SU-DHL-6 (cell line): ENCODE results near the gene THY1.
"Not testable (repeated sequence)": the region's sequence is repeated elsewhere in the genome, so short reads cannot be mapped to it uniquely, and the experiment has no call there.

ENCODE experiments used
- H2AFZ ChIP-seq: fragments of 200-600 bp; sonication (generic); 2 replicates; pipeline ENCODE4 v1.6.1; 2014; ENCODE audit warnings: low read depth, mild to moderate bottlenecking, moderate library complexity, mixed read lengths, antibody characterized with exemption, low read length; ENCODE audit not compliant: severe bottlenecking
- H3F3A ChIP-seq: fragments of 200-600 bp; shearing (Covaris generic); 2 replicates; pipeline ENCODE4 v1.6.0; 2016; ENCODE audit warnings: antibody characterized with exemption, mild to moderate bottlenecking; ENCODE audit not compliant: insufficient read depth
- H3K27ac ChIP-seq: fragments of 200-600 bp; sonication (generic); 2 replicates; pipeline ENCODE4 v1.5.1; 2016; ENCODE audit warnings: low read depth, mild to moderate bottlenecking, low read length, moderate library complexity, mixed read lengths
- H3K27me3 ChIP-seq: fragments of 200-600 bp; sonication (generic), shearing (Covaris generic); 2 replicates; pipeline ENCODE4 v1.6.0; 2014; ENCODE audit warnings: mild to moderate bottlenecking, low read length
- H3K36me3 ChIP-seq: fragments of 200-600 bp; sonication (generic); 2 replicates; pipeline ENCODE4 v1.6.1; 2014; ENCODE audit warnings: mild to moderate bottlenecking, low read length, mixed read lengths
- H3K4me2 ChIP-seq: fragments of 300-600, 200-600 bp; shearing (Covaris generic), sonication (generic); 2 replicates; pipeline ENCODE4 v1.6.0; 2014; ENCODE audit warnings: low read length, low read depth, mild to moderate bottlenecking; ENCODE audit not compliant: poor library complexity, severe bottlenecking
- H3K4me3 ChIP-seq: fragments of 200-600 bp; sonication (generic); 2 replicates; pipeline ENCODE4 v1.5.1; 2014; ENCODE audit warnings: antibody characterized with exemption, low read length, mild to moderate bottlenecking, mixed read lengths; ENCODE audit not compliant: insufficient read depth, poor library complexity, severe bottlenecking
- H3K79me2 ChIP-seq: fragments of 200-600 bp; sonication (generic); 2 replicates; pipeline ENCODE4 v1.6.1; 2014; ENCODE audit warnings: mild to moderate bottlenecking, low read length, moderate library complexity; ENCODE audit not compliant: insufficient read depth
- H3K9ac ChIP-seq: fragments of 200-600 bp; sonication (generic); 2 replicates; pipeline ENCODE4 v1.7.0; 2014; ENCODE audit warnings: mild to moderate bottlenecking, low read length
- H3K9me2 ChIP-seq: fragments of 200-600 bp; sonication (generic); replicated peaks from 2 replicates; pipeline ENCODE4 v1.6.1; 2014; ENCODE audit warnings: low read length; ENCODE audit not compliant: insufficient read depth
- H3K9me3 ChIP-seq: fragments of 200-600 bp; sonication (generic); 2 replicates; pipeline ENCODE4 v1.6.1; 2014; ENCODE audit warnings: low read length, mixed read lengths; ENCODE audit not compliant: insufficient read depth
- H4K20me1 ChIP-seq: fragments of 200-600 bp; sonication (generic); 2 replicates; pipeline ENCODE4 v1.6.1; 2014; ENCODE audit warnings: low read depth, mild to moderate bottlenecking, antibody characterized with exemption, low read length, moderate library complexity, mixed read lengths
- EZH2phosphoT487 ChIP-seq: fragments of 200-600 bp; sonication (generic), shearing (Covaris generic); conservative IDR thresholded peaks from 2 replicates; pipeline ENCODE4 v1.6.1; 2018; ENCODE audit warnings: mild to moderate bottlenecking, antibody characterized with exemption, low read length, moderate library complexity, mixed read lengths
- TF ChIP-seq, protein P1 (sequence below): fragments of 200-600 bp; sonication (generic); IDR thresholded peaks from one replicate; pipeline ENCODE4 v1.5.1; 2017; ENCODE audit warnings: antibody characterized with exemption, mild to moderate bottlenecking, low read length, moderate library complexity; ENCODE audit not compliant: insufficient read depth, poor library complexity, severe bottlenecking

THY1 gene

GRCh38 chr11:119389611-119390254 is 33.2 kb downstream of the THY1 start:
- Histone ChIP-seq H3K36me3 (no peaks in the 10 kb centered on the region), H3K9me3 (no peaks in the 10 kb centered on the region), H3F3A (no peaks in the 10 kb centered on the region), H3K4me3 (no peak overlapping the region), H3K9ac (no peak overlapping the region), H3K4me2 (no peak overlapping the region), H2AFZ (no peak overlapping the region), H3K27me3 (no peaks in the 10 kb centered on the region), H3K9me2 (no peaks in the 10 kb centered on the region), H3K79me2 (no peaks in the 10 kb centered on the region), H4K20me1 (no peaks in the 10 kb centered on the region), H3K27ac (no peak overlapping the region)
- no peak for TF ChIP-seq EZH2phosphoT487
- TF ChIP-seq, protein P1, sequence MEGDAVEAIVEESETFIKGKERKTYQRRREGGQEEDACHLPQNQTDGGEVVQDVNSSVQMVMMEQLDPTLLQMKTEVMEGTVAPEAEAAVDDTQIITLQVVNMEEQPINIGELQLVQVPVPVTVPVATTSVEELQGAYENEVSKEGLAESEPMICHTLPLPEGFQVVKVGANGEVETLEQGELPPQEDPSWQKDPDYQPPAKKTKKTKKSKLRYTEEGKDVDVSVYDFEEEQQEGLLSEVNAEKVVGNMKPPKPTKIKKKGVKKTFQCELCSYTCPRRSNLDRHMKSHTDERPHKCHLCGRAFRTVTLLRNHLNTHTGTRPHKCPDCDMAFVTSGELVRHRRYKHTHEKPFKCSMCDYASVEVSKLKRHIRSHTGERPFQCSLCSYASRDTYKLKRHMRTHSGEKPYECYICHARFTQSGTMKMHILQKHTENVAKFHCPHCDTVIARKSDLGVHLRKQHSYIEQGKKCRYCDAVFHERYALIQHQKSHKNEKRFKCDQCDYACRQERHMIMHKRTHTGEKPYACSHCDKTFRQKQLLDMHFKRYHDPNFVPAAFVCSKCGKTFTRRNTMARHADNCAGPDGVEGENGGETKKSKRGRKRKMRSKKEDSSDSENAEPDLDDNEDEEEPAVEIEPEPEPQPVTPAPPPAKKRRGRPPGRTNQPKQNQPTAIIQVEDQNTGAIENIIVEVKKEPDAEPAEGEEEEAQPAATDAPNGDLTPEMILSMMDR, result no peak

DNA sequence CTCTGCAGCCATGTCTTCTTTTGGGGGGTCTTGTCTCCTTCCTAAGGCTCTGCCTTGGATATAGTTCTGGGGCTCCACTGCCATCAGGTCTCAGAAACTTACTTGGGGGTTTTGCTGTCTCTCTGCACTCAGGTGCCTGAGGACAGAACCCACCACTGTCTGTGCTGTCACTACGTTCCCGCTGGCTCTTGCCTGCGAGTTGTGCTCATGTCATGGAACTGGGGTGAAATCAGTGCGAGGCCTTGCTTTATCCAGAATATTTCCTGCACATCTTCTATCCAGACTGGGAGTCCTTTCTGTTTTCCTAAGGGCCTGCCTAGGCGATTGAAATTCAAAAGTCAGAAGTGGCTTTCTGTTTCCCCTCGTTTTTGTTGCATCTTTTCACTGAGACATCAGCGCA is 34.9 kb downstream of the THY1 start:
- H3K4me3 ChIP-seq, result no peak overlapping the region
- no peaks in the 10 kb centered on the region for H3K9me3 ChIP-seq
- H3K4me2 ChIP-seq, result no peak overlapping the region
- no peaks in the 10 kb centered on the region for H3K9me2 ChIP-seq
- H3K36me3 ChIP-seq, result no peaks in the 10 kb centered on the region
- no peaks in the 10 kb centered on the region for H4K20me1 ChIP-seq
- no peak overlapping the region for H2AFZ ChIP-seq
- TF ChIP-seq EZH2phosphoT487, result no peak
- TF ChIP-seq, protein P1, result no peak
- H3K9ac ChIP-seq, result no peak overlapping the region
- H3K27ac ChIP-seq, result no peak overlapping the region
- no peaks in the 10 kb centered on the region for H3F3A ChIP-seq
- no peaks in the 10 kb centered on the region for H3K79me2 ChIP-seq
- no peaks in the 10 kb centered on the region for H3K27me3 ChIP-seq

GRCh38 chr11:119384332-119384731 is 38.6 kb downstream of the THY1 start:
- no peaks in the 10 kb centered on the region for H3K36me3 ChIP-seq
- H3K27me3 ChIP-seq, result no peaks in the 10 kb centered on the region
- no peaks in the 10 kb centered on the region for H4K20me1 ChIP-seq
- H2AFZ ChIP-seq, result no peak overlapping the region
- H3F3A ChIP-seq, result no peaks in the 10 kb centered on the region
- no peak overlapping the region for H3K9ac ChIP-seq
- no peaks in the 10 kb centered on the region for H3K9me2 ChIP-seq
- H3K4me2 ChIP-seq, result no peak overlapping the region
- H3K27ac ChIP-seq, result no peak overlapping the region
- H3K4me3 ChIP-seq, result no peak overlapping the region
- TF ChIP-seq, protein P1, result no peak
- no peak for TF ChIP-seq EZH2phosphoT487
- H3K9me3 ChIP-seq, result no peaks in the 10 kb centered on the region
- no peaks in the 10 kb centered on the region for H3K79me2 ChIP-seq

DNA sequence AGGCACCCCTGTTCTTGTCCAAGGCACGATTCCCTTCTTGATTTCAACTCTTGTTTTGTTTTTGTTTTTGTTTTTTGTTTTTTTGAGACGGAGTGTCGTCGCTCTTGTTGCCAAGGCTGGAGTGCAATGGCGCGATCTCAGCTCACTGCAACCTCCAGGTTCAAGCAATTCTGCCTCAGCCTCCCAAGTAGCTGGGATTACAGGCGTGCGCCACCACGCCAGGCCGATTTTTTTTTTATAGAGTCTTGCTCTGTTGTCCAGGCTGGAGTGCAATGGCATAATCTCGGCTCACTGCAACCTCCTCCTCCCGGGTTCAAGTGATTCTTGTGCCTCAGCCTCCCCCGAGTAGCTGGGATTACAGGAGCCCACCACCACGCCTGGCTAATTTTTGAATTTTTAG is 40.5 kb downstream of the THY1 start:
- Histone ChIP-seq H3K4me3 (peak overlapping the region; percentile 55), H3K4me2 (peak overlapping the region; percentile 62)
- H2AFZ ChIP-seq, H3K27me3 ChIP-seq, H3K27ac ChIP-seq, H3K9ac ChIP-seq, H3K79me2 ChIP-seq, H3K36me3 ChIP-seq, H3F3A ChIP-seq, H4K20me1 ChIP-seq, H3K9me3 ChIP-seq, H3K9me2 ChIP-seq: not testable (repeated sequence)
